Liver (tissue), 3 donors: ENCODE results near the gene HOXC11.

ENCODE experiments used
- JUND ChIP-seq, 2 donors: IDR thresholded peaks; 2 replicates each; pipeline ENCODE4 v1.6.1; 2016; ENCODE audit warnings: antibody characterized with exemption in 2 of 2
- TF ChIP-seq, protein P1 (sequence below): fragments of 150-350 bp; IDR thresholded peaks from 2 replicates; pipeline ENCODE4 v1.5.1; 2017; ENCODE audit warnings: improper control_type of control experiment, low read depth, low read length; ENCODE audit not compliant: missing input control
- donor health status: healthy.
- donor health status: healthy.

GRCh38 chr12:54000116-54001114, 27.5 kb downstream of the HOXC11 start, which contains the start of gene HOXC9:
- TF ChIP-seq, protein P1, sequence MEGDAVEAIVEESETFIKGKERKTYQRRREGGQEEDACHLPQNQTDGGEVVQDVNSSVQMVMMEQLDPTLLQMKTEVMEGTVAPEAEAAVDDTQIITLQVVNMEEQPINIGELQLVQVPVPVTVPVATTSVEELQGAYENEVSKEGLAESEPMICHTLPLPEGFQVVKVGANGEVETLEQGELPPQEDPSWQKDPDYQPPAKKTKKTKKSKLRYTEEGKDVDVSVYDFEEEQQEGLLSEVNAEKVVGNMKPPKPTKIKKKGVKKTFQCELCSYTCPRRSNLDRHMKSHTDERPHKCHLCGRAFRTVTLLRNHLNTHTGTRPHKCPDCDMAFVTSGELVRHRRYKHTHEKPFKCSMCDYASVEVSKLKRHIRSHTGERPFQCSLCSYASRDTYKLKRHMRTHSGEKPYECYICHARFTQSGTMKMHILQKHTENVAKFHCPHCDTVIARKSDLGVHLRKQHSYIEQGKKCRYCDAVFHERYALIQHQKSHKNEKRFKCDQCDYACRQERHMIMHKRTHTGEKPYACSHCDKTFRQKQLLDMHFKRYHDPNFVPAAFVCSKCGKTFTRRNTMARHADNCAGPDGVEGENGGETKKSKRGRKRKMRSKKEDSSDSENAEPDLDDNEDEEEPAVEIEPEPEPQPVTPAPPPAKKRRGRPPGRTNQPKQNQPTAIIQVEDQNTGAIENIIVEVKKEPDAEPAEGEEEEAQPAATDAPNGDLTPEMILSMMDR = no peak
- TF ChIP-seq JUND (IDR thresholded peaks at IDR 0.05) = no peak
